UCSD-AML1 (cell line): Measurements from ENCODE around the gene WDR20.
"Not testable (repeated sequence)": the region's sequence is repeated elsewhere in the genome, so short reads cannot be mapped to it uniquely, and the experiment has no call there.

Experiments used
- DNase-seq: peaks from one replicate; lab custom pipeline; 2025; ENCODE audit not compliant: unreplicated experiment; lab: John Stamatoyannopoulos, UW

Gene WDR20

GRCh38 chr14:102164965-102165364 lies 25.3 kb downstream of the WDR20 start:
- DNase-seq: no peak

- DNase-seq: no peak
Measured at GRCh38 chr14:102170061-102170460, 30.4 kb downstream of the WDR20 start.

- no peak for DNase-seq
Measured at GRCh38 chr14:102171173-102172020, 31.7 kb downstream of the WDR20 start.

GRCh38 chr14:102172021-102172272 lies 32.2 kb downstream of the WDR20 start:
- not testable (repeated sequence) for DNase-seq

- not testable (repeated sequence) for DNase-seq
Measured at GRCh38 chr14:102172721-102173120, 33.0 kb downstream of the WDR20 start.

GRCh38 chr14:102177161-102177560 lies 37.5 kb downstream of the WDR20 start:
- no peak for DNase-seq

GRCh38 chr14:102178806-102179205 lies 39.1 kb downstream of the WDR20 start:
- no peak for DNase-seq

GRCh38 chr14:102180248-102180998 lies 40.7 kb downstream of the WDR20 start:
- no peak for DNase-seq

- no peak for DNase-seq
Measured at GRCh38 chr14:102181187-102181586, 41.5 kb downstream of the WDR20 start.

- no peak for DNase-seq
Measured at GRCh38 chr14:102182190-102182589, 42.5 kb downstream of the WDR20 start.

- DNase-seq: no peak
Measured at GRCh38 chr14:102182936-102183619, 43.4 kb downstream of the WDR20 start.

GRCh38 chr14:102183886-102184285 lies 44.2 kb downstream of the WDR20 start:
- no peak for DNase-seq

- no peak for DNase-seq
Measured at GRCh38 chr14:102184316-102185035, 44.8 kb downstream of the WDR20 start.

- DNase-seq: no peak
Measured at GRCh38 chr14:102185360-102185759, 45.7 kb downstream of the WDR20 start.

GRCh38 chr14:102187044-102187443 lies 47.3 kb downstream of the WDR20 start:
- no peak for DNase-seq

- DNase-seq: no peak
Measured at GRCh38 chr14:102187568-102188001, 47.9 kb downstream of the WDR20 start.

- no peak for DNase-seq
Measured at GRCh38 chr14:102188187-102188586, 48.5 kb downstream of the WDR20 start.

- no peak for DNase-seq
Measured at GRCh38 chr14:102189874-102190273, 50.2 kb downstream of the WDR20 start.

- no peak for DNase-seq
Measured at GRCh38 chr14:102192840-102193502, 53.3 kb downstream of the WDR20 start.

GRCh38 chr14:102194856-102195255 lies 55.2 kb downstream of the WDR20 start:
- DNase-seq: no peak

GRCh38 chr14:102195446-102195845 lies 55.7 kb downstream of the WDR20 start:
- DNase-seq: no peak
